Fibroblast of lung (primary cell): ENCODE results near the gene CEACAM7.

Experiments
- CTCF ChIP-seq, 2 donors: IDR thresholded peaks in 1 of 2; conservative IDR thresholded peaks in 1 of 2; 1 replicate in 1 of 2; 2 replicates in 1 of 2; pipeline ENCODE4 v1.5.1; 2011 to 2012; ENCODE audit warnings: low read length in 2 of 2, control low read depth in 1 of 2, inconsistent platforms in 1 of 2, low read depth in 1 of 2, mild to moderate bottlenecking in 1 of 2
- EZH2 ChIP-seq: IDR thresholded peaks from 2 replicates; pipeline ENCODE4 v1.5.1; 2012; ENCODE audit warnings: low read length, control low read depth, mild to moderate bottlenecking; ENCODE audit errors: missing control alignments

GRCh38 chr19:41726493-41726892 is 38.4 kb upstream of the CEACAM7 start:
- TF ChIP-seq CTCF (conservative IDR thresholded peaks at IDR 0.05 in 1 of 2, IDR thresholded peaks at IDR 0.05 in 1 of 2; ENCODE audit: low read depth in 1 of 2, low read length in 2 of 2): no peak
- no peak for TF ChIP-seq EZH2
